Astrocyte (in vitro differentiated cells and primary cell): Measurements from ENCODE around the gene MRRF.

Experiments used
- CTCF ChIP-seq: IDR thresholded peaks from 2 replicates; pipeline ENCODE4 v1.5.1; 2011; ENCODE audit warnings: low read depth, mild to moderate bottlenecking, inconsistent platforms, low read length, moderate library complexity; ENCODE audit not compliant: insufficient read depth
- EZH2 ChIP-seq: IDR thresholded peaks from 2 replicates; pipeline ENCODE4 v1.6.1; 2012; ENCODE audit warnings: mild to moderate bottlenecking, low read length, inconsistent platforms; ENCODE audit not compliant: insufficient read depth

DNA sequence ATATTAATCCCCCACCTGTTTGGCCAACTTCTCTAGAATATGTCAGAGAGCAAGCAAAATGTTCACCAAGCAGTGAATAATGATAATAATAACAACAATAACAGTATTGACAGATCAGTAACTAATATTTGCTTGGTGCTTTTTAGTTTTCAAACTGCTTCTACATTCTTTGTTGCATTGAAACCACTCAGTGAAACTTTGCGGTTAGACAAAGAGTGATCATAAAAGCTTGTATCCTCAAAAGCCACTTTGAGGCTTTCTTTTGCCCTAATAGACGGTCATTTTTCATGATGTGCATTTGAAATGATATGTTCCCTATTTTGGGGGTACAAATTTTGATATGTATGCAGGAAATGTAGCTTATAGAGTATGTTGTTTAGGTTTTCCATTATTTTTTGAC, 62.5 kb downstream of the MRRF start:
- TF ChIP-seq CTCF (no peak), EZH2 (no peak)
